Hepatocyte (in vitro differentiated cells): Measurements from ENCODE around the gene TBC1D22B. TPM values are rescaled to one million over a fixed set of nuclear protein-coding genes. Genes with fewer than 3 reads are reported as not detected.

ENCODE experiments used
- DNase-seq: peaks from one replicate; pipeline ENCODE4 v3.0.0-alpha.2; 2016; ENCODE audit warnings: low spot score
- H2AFZ ChIP-seq: fragments of 200-600 bp; sonication (generic); 2 replicates; pipeline ENCODE4 v1.6.0; 2016; ENCODE audit warnings: antibody characterized with exemption, mild to moderate bottlenecking
- H3K27ac ChIP-seq: fragments of 200-600 bp; sonication (generic); 2 replicates; pipeline ENCODE4 v1.5.1; 2016; ENCODE audit warnings: mild to moderate bottlenecking
- H3K27me3 ChIP-seq: fragments of 200-600 bp; sonication (generic); 2 replicates; pipeline ENCODE4 v1.6.1; 2016
- H3K36me3 ChIP-seq: fragments of 200-600 bp; sonication (generic); replicated peaks from 2 replicates; pipeline ENCODE4 v1.5.1; 2016; ENCODE audit warnings: low read depth; ENCODE audit not compliant: insufficient read depth
- H3K4me1 ChIP-seq: fragments of 200-600 bp; sonication (generic); 2 replicates; pipeline ENCODE4 v1.5.1; 2016; ENCODE audit warnings: mild to moderate bottlenecking, moderate library complexity; ENCODE audit not compliant: insufficient read depth
- H3K4me2 ChIP-seq: fragments of 200-600 bp; sonication (generic); 2 replicates; pipeline ENCODE4 v1.6.0; 2016
- H3K4me3 ChIP-seq: fragments of 200-600 bp; sonication (generic); 2 replicates; pipeline ENCODE4 v1.5.1; 2016; ENCODE audit warnings: mild to moderate bottlenecking
- H3K79me2 ChIP-seq: fragments of 200-600 bp; sonication (generic); 2 replicates; pipeline ENCODE4 v1.6.0; 2017; ENCODE audit warnings: mild to moderate bottlenecking
- H3K9me2 ChIP-seq: fragments of 200-600 bp; sonication (generic); replicated peaks from 2 replicates; pipeline ENCODE4 v1.6.0; 2017; ENCODE audit warnings: mild to moderate bottlenecking; ENCODE audit not compliant: insufficient read depth
- H3K9me3 ChIP-seq: fragments of 200-600 bp; sonication (generic); 2 replicates; pipeline ENCODE4 v1.5.1; 2016; ENCODE audit warnings: low read depth, mild to moderate bottlenecking
- H4K20me1 ChIP-seq: fragments of 200-600 bp; sonication (generic); 2 replicates; pipeline ENCODE4 v1.6.0; 2016; ENCODE audit warnings: mild to moderate bottlenecking; ENCODE audit not compliant: insufficient read depth, poor library complexity, severe bottlenecking
- EZH2 ChIP-seq: fragments of 200-600 bp; sonication (generic); IDR thresholded peaks from 2 replicates; pipeline ENCODE4 v1.6.1; 2016; ENCODE audit warnings: antibody characterized with exemption, mild to moderate bottlenecking, borderline replicate concordance
- EZH2phosphoT487 ChIP-seq: fragments of 200-600 bp; sonication (generic); IDR thresholded peaks from one replicate; pipeline ENCODE4 v1.6.1; 2018; ENCODE audit warnings: antibody characterized with exemption, mild to moderate bottlenecking, low read depth, moderate library complexity; ENCODE audit not compliant: unreplicated experiment, severe bottlenecking
- WGBS: methylation state at CpG from one replicate; pipeline ENCODE4 v1.1.6; 2016; ENCODE audit warnings: low lambda C conversion rate; ENCODE audit errors: missing lambda C conversion rate; 5-methylcytosine and 5-hydroxymethylcytosine counted together
- polyA plus RNA-seq: library from polyadenylated mRNA; unstranded; fragments of >200 nt; fragmentation: Nextera tagmentation; extraction: Ambion mirVana; gene quantifications from 2 replicates; pipeline ENCODE4 v1.2.1, GENCODE V29; 2016
- total RNA-seq: library from RNA; depleted of rRNA; stranded (reverse); fragments of >200 nt; gene quantifications from 2 replicates; pipeline ENCODE4 v1.2.3, GENCODE V29; 2014
- TF ChIP-seq, protein P1 (sequence below): fragments of 200-600 bp; sonication (generic); IDR thresholded peaks from 2 replicates; pipeline ENCODE4 v1.5.1; 2016; ENCODE audit warnings: antibody characterized with exemption, mild to moderate bottlenecking; ENCODE audit not compliant: poor library complexity

Gene TBC1D22B
- total and polyA plus RNA-seq, 2 experiments from 2014 or later: 5.2 to 8.2 TPM

DNA sequence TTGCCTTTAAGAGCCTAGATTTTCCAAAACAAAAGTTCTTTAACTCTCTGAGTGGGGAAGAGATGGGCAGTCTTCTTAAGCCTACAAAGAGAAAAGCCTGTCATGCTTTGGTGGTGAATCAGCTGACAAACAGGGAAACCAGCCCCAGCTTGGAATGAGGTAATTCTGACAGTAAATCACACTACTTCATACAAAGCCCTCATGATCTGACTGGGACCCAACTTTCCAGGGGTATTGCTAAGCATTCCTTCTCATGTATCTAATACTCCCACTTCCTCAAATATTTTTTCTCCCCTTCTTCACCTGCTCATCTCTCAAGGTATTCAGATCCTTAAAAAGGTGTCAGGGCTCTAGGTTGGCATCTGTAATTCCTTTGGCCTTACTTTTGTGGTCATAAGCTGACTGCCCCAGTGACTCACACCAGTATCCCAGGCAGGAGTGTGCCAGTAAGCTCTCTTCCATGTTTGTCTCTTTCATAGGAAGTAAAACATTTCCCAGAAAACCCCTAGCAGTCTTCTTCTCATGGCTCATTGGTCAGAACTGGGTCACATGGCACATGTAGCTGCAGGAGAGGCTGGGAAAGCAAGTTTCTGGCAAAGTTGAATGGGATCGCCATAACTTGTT, 15.0 kb upstream of the TBC1D22B start:
- WGBS: 89% methylated on average over 1 of the region's 1 CpG
- no peaks in the 10 kb centered on the region for H4K20me1 ChIP-seq
- no peaks in the 10 kb centered on the region for H3K79me2 ChIP-seq
- no peak overlapping the region for H2AFZ ChIP-seq
- peak overlapping the region; percentile 93 for H3K27ac ChIP-seq
- no peak overlapping the region for H3K4me3 ChIP-seq
- no peaks in the 10 kb centered on the region for H3K9me3 ChIP-seq
- DNase-seq: peak; percentile 84
- TF ChIP-seq EZH2 (no peak), EZH2phosphoT487 (no peak)
- TF ChIP-seq, protein P1, sequence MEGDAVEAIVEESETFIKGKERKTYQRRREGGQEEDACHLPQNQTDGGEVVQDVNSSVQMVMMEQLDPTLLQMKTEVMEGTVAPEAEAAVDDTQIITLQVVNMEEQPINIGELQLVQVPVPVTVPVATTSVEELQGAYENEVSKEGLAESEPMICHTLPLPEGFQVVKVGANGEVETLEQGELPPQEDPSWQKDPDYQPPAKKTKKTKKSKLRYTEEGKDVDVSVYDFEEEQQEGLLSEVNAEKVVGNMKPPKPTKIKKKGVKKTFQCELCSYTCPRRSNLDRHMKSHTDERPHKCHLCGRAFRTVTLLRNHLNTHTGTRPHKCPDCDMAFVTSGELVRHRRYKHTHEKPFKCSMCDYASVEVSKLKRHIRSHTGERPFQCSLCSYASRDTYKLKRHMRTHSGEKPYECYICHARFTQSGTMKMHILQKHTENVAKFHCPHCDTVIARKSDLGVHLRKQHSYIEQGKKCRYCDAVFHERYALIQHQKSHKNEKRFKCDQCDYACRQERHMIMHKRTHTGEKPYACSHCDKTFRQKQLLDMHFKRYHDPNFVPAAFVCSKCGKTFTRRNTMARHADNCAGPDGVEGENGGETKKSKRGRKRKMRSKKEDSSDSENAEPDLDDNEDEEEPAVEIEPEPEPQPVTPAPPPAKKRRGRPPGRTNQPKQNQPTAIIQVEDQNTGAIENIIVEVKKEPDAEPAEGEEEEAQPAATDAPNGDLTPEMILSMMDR: no peak
- no peaks in the 10 kb centered on the region for H3K27me3 ChIP-seq
- H3K36me3 ChIP-seq: no peaks in the 10 kb centered on the region
- H3K9me2 ChIP-seq: no peaks in the 10 kb centered on the region
- peaks cover 26% of the 10 kb centered on the region for H3K4me1 ChIP-seq
- H3K4me2 ChIP-seq: no peak overlapping the region

DNA sequence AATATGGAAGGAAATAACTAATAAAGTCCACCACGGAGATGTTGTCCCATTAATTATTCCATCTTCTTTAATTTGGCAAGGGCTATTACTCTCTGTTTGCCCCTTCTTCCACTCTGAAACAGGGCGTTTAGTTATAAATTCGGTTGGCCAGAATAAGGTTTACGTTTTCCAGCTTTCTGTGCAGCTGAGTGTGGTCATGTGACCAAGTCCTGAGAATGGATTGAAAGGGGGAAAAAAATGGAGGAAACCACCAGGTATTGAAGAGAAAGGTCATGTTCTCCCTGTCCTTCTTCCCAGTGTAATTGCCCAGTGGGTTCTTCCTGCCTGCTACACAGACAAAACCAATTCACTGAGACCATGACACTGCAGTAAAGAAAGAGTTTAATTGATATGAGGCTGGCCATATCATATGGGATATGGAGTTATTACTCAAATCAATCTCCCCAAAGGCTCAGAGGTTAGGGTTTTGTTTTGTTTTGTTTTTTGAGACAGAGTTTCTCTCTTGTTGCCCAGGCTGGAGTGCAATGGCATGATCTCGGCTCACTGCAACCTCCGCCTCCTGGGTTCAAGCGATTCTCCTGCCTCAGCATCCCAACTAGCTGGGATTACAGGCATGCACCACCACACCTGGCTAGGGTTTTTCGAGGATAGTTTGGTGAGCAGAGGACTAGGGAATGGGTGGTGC, 14.3 kb upstream of the TBC1D22B start:
- TF ChIP-seq EZH2 (no peak), EZH2phosphoT487 (no peak)
- TF ChIP-seq, protein P1: no peak
- Histone ChIP-seq H3K4me2 (no peak overlapping the region), H2AFZ (no peak overlapping the region), H3K4me1 (peaks cover 26% of the 10 kb centered on the region), H3K4me3 (no peak overlapping the region), H3K79me2 (no peaks in the 10 kb centered on the region), H4K20me1 (no peaks in the 10 kb centered on the region), H3K27me3 (no peaks in the 10 kb centered on the region), H3K36me3 (no peaks in the 10 kb centered on the region), H3K27ac (peak overlapping the region; percentile 93), H3K9me3 (no peaks in the 10 kb centered on the region), H3K9me2 (no peaks in the 10 kb centered on the region)
- DNase-seq: no peak
- 92% methylated on average over 8 of the region's 8 CpGs for WGBS

DNA sequence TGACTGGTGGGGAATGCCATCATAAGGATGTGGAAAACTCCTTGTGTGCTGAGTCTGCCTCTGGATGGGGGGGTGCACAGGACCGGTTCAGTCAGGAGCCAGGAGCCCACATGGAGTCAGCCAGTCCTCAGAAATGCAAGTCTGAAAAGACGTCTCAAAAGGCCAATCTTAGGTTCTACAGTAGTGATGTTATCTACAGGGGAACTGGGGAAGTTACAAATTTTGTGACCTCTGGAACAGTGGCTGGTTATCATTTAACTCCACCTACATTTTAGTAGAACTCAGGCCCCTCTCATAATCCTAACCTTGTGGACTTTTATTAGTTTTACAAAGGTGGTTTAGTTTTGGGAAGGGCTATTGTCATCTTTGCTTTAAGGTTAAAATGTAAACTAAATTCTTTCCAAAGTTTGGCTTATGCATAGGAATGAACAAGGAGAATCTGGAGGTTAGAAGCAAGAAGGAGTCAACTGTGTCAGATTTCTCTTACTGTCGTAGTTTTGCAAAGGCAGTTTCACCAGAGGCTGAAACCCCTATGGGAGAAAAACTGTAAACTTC, 13.7 kb upstream of the TBC1D22B start:
- WGBS: 59% methylated on average over 3 of the region's 3 CpGs
- DNase-seq: no peak
- H2AFZ ChIP-seq: no peak overlapping the region

More for the DNA sequence above, 13.7 kb upstream of the TBC1D22B start:
- TF ChIP-seq EZH2phosphoT487: no peak
- TF ChIP-seq, protein P1: no peak
- TF ChIP-seq EZH2: no peak
- Histone ChIP-seq H3K4me1 (peaks cover 26% of the 10 kb centered on the region), H4K20me1 (no peaks in the 10 kb centered on the region), H3K9me3 (no peaks in the 10 kb centered on the region), H3K79me2 (no peaks in the 10 kb centered on the region), H3K27me3 (no peaks in the 10 kb centered on the region), H3K9me2 (no peaks in the 10 kb centered on the region), H3K36me3 (no peaks in the 10 kb centered on the region), H3K4me2 (peak overlapping the region; percentile 5), H3K4me3 (no peak overlapping the region), H3K27ac (peak overlapping the region; percentile 93)
